NCI-H2227 (cell line): ENCODE measurements around the gene CEBPB.
"Not testable (repeated sequence)": the region's sequence is repeated elsewhere in the genome, so short reads cannot be mapped to it uniquely, and the experiment has no call there.

Source experiments
- DNase-seq: peaks from one replicate; lab custom pipeline; 2025; ENCODE audit not compliant: unreplicated experiment; lab: John Stamatoyannopoulos, UW

CEBPB gene

DNA sequence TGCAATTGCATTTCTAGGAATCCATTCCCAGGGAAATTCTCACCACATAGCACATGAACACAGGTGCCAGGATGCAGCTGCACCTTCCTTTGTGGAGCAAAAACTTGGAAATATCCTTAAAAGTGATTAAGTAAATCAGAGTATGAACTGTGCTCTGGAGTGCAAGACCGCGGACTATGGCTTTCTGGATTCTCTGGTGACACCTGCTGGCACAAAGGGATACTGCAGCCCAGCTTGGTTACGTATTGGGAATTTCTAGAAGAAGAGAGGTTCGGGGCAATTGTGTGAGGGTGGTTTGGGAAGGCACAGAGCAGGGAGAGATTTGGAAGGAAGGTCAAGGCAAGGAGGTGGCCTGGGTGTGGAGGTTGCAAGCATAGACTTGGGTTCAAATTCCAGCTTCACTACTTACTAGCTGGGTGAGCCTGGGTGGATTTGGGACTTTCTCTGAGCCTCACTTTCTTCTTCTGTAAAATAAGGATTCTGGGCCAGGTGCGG lies 21.3 kb upstream of the CEBPB start:
- peak; percentile 84 for DNase-seq

DNA sequence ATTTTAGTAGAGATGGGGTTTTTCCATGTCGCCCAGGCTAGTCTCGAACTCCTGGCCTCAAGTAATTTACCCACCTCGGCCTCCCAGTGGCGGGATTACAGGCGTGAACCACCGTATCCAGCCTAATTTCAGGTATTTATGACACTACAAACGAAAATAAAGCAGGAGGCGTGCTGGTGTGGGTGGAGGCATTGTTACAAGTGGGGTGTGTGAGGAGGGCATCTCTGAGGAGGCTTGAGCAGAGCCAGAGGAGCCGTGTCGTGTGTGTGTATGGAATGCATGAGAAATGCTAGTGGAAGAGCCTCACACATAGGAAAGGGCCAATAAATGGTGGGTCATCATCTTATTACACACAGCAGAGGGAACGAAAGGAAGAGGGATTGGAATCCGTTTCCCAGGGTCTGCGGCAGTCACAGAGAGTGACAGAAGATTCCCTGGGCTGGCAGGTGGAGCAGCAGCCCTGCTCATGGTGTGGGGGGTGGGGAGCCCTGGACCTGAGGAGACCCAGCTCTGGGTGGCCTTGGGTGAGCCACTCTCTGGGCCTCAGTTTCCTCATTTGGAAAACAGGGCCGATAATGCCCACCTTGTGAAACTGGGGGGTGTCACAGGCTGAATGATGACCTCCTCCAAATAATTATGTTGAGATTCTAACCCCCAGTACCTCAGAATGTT lies 19.9 kb upstream of the CEBPB start:
- no peak for DNase-seq

DNA sequence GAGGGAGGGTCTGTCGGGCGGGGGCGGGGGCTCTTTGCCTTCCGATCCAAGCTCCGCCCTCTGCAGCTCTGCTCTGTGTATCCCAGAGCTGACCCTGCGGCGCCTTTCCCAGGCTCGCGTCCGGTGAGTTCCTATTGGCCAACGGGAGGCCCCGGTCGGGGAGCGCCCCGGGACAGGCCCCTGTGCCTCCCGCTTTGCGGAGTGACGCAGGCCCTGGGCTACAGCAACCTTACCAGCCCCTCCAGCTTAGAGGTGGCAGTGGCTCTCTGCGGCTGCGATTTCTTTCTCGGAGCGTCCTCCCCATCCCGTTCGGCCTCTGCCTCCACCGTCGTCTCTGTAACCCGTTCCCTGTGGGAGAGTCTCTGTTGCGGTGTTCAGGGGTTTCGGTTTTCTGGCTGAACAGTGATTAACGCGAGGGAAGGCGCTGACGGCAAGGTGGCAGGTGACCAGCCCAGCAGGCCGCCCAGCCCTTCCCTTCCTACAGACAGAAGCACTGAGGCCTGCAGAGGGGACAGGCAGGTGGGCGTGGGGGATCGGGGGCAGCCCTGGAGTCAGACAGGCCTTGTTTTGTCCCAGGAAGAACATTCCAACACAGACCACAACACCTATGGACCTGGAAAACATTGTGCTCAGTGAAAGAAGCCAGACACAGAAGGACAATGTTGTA lies 18.1 kb upstream of the CEBPB start:
- peak; percentile 71 for DNase-seq

DNA sequence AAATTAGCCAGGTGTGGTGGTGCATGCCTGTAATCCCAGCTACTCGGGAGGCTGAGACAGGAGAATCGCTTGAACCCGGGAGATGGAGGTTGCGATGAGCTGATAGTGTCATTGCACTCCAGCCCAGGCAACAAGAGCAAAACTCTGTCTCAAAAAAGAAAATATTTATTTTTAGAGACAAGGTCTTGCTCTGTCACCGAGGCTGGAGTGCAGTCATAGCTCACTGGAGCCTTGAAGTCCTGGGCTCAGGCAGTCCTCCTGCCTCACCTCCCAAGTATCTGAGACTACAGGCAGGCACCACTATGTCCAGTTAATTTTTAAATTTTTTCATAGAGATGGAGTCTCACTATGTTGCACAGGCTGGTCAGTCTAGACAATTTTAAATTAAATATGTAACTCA lies 16.2 kb upstream of the CEBPB start:
- DNase-seq: no peak

DNA sequence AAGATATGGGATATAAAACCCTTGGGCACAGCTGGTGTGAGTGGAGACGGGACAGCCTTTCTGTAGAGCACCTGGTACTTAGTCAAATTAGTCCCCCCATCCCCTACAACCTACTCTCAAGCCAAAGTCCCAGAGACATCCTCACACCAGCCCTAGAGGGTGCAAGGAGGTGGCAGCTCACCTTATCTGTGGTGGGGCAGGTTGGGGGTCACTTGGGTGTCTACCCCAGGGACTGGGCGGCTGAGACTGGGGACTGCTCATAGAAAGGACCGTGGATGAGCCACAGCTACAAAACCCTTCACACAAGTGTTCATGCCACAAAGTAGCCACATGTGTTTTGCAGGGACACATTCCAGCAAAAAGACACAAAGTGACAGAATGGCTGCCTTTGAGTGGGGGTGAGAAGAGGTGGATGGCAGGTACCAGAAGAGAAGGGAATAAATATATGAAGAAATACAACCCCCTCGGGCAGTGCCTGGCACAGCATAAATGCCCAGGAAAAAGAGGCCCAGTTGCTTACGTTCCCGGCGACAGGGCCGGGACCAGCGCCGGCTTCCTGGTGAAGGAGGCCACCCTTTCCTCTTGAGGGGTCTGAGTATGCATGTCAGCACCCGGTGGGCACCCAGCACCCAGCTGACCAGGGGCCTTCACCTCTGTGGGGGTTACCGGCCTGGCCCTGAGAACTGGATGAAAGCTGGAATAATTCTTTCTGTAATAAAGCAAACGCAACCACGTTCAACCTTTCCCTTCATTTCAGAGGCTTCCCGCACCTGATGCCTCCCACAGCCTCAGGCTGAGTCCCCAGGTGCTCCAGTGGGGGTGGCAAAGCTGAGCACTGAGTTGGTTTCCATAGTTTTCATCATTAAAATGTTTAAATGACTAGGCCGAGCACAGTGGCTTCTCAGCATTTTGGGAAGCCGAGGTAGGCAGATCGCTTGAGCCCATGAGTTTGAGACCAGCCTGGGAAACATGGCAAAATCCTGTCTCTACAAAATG lies 14.4 kb upstream of the CEBPB start:
- DNase-seq: no peak

DNA sequence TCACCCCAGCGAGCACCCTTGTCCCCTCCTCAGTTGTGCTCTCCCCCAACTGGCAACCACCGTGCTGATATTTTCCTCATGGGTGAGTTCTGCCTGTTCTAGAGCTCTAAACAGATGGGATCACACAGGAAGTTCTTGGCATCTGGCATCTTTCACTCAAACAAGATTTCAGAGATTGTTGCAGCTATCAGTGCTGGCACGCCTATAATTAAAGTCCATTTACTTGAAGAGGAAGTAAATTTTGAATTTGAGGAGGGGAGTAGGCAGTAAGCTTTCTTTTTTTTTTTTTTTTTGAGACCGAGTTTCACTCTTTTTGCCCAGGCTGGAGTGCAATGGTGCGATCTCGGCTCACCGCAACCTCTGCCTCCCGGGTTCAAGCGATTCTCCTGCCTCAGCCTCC lies 12.0 kb upstream of the CEBPB start:
- DNase-seq: not testable (repeated sequence)

DNA sequence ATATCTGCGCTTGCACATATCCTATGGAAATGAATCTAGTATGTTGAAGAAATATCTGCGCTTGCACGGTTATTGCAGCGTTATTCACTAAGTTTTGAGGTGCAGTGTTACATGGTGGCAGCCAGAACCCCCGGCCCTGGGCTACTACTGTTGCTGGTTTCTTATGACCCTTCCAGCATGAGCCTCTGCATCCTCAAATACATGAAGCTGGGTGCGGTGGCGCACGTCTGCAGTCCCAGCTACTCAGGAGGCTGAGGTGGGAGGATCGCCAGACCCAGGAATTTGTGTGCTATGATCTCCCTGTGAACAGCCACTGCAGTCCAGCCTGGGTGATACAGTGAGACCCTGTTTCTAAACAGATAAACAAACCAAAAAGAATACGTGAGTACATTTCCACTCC lies 9.3 kb upstream of the CEBPB start:
- DNase-seq: no peak

DNA sequence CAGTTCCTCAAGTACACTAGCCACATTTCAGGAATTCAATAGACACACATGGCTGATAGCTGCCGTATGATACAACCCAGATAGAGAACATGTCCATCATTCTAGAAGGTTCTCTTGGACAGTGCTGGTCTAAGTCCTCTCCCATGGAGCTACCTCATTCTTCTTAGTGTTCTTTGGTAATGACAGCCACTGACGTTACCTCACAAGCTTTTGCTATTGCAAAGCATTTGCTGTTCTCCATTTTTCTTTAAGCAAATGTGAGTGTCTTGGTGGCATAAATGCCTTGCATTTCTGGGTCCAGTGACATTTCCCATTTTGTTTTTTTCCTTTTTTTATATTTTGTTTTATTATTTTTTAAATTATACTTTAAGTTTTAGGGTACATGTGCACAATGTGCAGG lies 8.3 kb upstream of the CEBPB start:
- DNase-seq: no peak

DNA sequence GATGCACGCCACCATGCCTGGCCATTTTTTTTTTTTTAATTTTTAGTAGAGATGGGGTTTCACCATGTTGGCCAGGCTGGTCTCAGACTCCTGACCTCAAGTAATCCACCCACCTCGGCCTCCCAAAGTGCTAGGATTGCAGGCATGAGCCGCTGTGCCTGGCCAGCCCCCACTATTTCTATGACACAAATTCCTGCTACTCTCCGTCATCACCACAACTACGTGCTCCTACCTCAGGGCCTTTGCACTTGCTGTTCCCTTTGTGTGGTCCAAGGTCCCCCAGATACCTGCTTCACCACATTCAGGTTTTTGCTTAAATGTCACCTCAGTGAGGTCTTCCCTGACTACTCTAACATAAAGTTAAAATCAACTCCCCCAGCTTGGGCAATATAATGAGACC lies 5.2 kb upstream of the CEBPB start:
- no peak for DNase-seq

DNA sequence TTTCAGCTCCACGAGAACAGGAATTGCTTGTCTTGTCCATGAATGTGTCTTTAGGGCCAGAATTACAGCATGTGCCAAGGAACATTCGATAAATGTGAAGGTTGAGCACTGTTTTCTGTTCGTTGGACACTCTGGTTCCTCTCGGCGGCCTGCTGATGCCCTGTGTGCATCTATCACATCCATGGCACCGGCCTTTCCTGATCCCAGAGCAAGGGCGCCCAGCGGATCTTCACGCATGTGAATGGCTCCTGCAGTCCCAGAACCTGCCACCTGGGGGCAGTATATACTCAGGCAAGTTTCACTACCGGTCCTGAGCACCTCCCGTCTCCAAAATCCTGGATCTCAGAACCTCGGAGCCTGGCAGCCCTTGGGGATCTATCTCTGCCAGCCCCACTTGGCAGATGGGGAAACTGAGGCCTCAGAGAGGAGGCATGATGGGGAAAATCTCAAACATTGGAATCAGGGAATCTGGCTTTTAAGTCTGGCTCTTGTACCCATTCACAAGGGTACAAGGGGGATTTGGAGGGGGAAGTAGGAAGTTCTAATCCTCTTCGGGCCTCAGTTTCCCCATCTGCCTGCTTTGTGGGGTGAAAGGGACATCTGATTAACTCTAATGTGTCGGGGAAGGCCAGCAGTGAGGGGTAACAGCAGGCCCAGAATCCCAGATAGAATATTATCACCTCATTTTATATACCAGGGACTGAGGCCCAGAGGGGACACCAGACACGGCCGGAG lies 4.3 kb upstream of the CEBPB start:
- DNase-seq: peak; percentile 92

DNA sequence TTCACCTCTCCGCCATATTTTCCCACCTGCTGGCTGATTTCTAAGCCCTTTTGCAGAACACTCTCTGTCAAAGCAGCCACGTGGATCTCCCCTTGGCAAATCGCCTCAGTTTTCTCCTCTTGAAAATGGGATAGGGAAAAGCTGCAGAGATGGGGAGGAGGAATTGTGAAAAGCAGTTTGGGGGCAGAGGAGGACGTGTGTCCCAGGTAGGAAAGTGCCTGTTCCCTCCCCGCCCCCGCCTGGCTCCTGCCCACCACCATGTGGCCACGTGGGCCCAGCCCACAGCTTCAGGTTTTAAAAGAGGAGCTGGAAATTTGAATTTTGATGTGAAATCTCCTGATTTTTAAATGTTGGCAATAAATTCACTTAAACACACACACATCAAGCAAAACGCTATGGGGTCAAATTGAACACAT lies 3.6 kb upstream of the CEBPB start:
- DNase-seq: no peak

DNA sequence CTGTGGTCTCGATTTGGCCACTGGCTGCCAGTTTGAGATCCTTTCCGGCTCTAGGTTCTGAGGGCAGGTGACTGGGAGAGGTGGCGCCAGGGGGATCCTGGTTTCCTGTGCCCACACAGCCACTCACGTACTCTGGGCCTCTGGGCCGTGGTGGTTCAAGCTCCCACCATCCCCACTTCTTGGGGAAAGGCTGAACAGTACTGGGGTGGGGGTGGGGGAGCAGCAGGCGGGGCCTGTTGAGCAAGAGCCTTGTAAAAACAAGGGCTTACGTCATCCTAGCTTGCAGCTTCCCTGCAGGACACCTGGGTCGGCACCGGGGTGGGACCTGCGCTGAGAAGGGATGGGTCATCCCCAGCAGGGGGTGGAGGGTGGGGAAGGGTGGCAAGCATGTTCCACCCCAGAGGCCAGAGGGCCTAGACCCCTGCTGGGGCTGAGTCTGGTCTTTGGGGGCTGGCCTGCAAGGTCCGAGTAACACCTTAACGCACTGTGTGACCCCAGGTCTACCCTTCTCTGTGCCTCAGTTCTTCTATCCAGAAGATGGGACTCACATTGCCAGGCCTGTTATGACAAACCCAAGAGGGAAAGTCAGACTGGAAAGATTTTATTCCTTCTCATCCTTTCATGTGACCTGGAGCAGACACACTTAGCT lies 3.1 kb upstream of the CEBPB start:
- DNase-seq: no peak

DNA sequence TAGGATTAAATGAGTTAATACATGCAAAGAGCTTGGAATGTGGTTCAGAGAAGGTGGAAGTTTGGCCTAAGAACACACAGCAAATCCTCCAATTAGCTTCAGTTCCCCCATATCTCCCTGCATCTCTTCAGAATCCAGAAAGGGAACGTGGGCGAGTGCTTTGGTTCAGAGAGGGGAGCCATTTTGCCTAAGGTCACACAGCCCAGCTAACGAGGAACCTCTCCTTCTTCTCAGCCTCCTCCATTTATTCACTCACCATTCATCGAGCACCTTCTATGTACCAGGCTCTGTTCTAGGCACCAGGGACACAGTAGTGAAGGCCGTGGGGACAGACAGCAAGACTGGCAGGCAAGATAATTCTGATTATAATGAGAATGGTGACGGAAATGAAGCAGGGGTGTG lies 2.3 kb upstream of the CEBPB start:
- peak; percentile 14 for DNase-seq

DNA sequence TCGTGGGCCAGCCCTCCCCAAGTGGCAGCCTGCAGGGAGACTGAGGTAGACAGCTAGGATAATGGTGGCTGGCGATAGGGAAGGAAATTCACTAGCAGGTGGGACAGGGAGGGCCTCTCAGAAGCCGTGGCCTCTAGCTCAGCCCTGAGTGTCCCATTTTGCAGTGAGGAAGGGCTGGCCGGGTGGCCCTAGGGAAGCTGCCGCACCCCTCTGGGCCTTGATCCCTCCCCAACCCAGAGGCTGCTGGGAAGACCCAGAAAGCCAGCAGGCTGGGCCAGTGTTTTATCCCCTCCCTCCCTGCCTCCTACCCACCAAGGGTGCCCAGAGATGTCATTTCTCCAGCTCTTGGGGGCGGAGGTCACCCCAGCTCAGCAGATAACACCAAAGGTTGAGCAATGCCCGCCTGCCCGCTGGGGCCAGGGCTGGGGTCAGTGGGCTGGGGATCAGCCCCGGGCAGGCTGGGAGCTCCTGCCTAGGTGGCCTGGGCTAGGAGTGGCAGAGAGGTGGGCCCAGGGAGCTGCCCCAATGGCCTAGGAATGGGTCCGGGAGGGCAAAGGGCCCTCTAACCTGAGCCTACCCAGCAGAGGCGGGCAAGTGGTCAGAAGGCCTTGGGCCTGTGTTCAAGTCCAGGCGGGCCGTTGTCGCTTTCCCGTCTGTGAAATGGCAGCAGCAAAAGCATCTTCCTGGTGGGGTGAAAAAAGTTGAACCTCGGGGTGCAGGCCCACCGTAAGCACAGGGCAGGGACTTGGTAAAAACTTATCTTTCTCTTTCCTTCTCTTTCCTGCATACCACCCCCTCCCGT lies 1.6 kb upstream of the CEBPB start:
- DNase-seq: no peak

DNA sequence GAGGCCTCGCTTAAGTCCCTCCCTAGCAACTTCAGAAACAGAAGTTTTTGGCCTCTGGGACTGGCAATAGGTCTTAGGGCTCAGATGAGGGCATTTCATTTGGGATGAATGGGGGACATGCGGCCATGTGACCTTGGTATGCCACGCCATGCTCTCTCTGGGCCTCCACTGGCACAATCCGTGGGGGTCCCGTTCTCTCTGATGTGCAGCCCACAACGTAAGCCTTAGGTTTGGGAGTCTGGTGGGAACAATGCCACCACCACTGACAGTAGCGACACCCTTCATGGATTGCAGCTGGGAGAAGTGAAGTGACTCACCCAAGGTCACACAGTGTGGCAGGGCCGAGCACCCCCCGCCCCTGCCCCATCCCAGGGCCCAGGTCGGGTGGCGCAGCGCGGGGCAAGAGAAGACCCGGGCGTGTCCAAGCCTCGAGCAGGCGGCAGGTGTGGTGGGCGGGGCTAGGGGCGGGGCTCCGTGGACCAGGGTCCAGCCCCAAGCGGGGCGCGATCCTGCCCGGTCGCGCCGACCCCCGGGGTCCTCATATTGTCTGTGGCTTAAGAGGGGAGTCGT lies 864 bp upstream of the CEBPB start:
- DNase-seq: no peak

DNA sequence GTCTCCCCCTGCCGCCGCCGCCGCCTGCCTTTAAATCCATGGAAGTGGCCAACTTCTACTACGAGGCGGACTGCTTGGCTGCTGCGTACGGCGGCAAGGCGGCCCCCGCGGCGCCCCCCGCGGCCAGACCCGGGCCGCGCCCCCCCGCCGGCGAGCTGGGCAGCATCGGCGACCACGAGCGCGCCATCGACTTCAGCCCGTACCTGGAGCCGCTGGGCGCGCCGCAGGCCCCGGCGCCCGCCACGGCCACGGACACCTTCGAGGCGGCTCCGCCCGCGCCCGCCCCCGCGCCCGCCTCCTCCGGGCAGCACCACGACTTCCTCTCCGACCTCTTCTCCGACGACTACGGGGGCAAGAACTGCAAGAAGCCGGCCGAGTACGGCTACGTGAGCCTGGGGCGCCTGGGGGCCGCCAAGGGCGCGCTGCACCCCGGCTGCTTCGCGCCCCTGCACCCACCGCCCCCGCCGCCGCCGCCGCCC lies 474 bp downstream of the CEBPB start:
- peak; percentile 51 for DNase-seq

DNA sequence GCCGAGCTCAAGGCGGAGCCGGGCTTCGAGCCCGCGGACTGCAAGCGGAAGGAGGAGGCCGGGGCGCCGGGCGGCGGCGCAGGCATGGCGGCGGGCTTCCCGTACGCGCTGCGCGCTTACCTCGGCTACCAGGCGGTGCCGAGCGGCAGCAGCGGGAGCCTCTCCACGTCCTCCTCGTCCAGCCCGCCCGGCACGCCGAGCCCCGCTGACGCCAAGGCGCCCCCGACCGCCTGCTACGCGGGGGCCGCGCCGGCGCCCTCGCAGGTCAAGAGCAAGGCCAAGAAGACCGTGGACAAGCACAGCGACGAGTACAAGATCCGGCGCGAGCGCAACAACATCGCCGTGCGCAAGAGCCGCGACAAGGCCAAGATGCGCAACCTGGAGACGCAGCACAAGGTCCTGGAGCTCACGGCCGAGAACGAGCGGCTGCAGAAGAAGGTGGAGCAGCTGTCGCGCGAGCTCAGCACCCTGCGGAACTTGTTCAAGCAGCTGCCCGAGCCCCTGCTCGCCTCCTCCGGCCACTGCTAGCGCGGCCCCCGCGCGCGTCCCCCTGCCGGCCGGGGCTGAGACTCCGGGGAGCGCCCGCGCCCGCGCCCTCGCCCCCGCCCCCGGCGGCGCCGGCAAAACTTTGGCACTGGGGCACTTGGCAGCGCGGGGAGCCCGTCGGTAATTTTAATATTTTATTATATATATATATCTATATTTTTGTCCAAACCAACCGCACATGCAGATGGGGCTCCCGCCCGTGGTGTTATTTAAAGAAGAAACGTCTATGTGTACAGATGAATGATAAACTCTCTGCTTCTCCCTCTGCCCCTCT lies 1.1 kb downstream of the CEBPB start:
- DNase-seq: peak; percentile 64
